ENCODE data around the gene UPK2. TPM values are rescaled to one million over a fixed set of nuclear protein-coding genes. Genes with fewer than 3 reads are reported as not detected.

The UPK2 gene
- total RNA-seq, 1 experiment from 2014 or later = not detected

- DNase-seq (ENCODE audit: low spot score) (no peak), ATAC-seq (no peak)
- ChIA-PET CTCF (interaction anchor here (2.5 kb wide), 1 partner anchor 23 kb away, joined by 5 read pairs; the partner anchor contains the start of gene UPK2), POLR2A (no interaction called here)
- Mint-ChIP-seq H3K27me3 (ENCODE audit: low read depth) (peaks cover 14% of the 10 kb centered on the region), H3K9me3 (no peaks in the 10 kb centered on the region), H3K4me3 (no peak overlapping the region), H3K4me1 (peaks cover 15% of the 10 kb centered on the region), H3K27ac (no peak overlapping the region; the same call in 1 of the 2 replicates), H3K36me3 (no peaks in the 10 kb centered on the region)
- TF ChIP-seq GABPB1 (CRISPR knock-in tag; IDR thresholded peaks at IDR 0.05) (no peak), GTF2I (CRISPR knock-in tag; conservative IDR thresholded peaks at IDR 0.05) (no peak), SOX15 (CRISPR knock-in tag; IDR thresholded peaks at IDR 0.05) (no peak), ATF1 (CRISPR knock-in tag; IDR thresholded peaks at IDR 0.05) (no peak), ZNF263 (CRISPR knock-in tag; IDR thresholded peaks at IDR 0.05; ENCODE audit: low read depth) (no peak), ZNF281 (CRISPR knock-in tag; IDR thresholded peaks at IDR 0.05) (no peak), GRHL2 (CRISPR knock-in tag; IDR thresholded peaks at IDR 0.05; ENCODE audit: insufficient replicate concordance, severe bottlenecking) (no peak), JAZF1 (CRISPR knock-in tag; IDR thresholded peaks at IDR 0.05) (no peak), ZNF416 (CRISPR knock-in tag; IDR thresholded peaks at IDR 0.05) (no peak), ESRRA (CRISPR knock-in tag; IDR thresholded peaks at IDR 0.05; ENCODE audit: borderline replicate concordance) (no peak)
- TF ChIP-seq, protein P1, sequence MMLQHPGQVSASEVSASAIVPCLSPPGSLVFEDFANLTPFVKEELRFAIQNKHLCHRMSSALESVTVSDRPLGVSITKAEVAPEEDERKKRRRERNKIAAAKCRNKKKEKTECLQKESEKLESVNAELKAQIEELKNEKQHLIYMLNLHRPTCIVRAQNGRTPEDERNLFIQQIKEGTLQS (CRISPR knock-in tag; conservative IDR thresholded peaks at IDR 0.05) = no peak
- TF ChIP-seq, protein P2, sequence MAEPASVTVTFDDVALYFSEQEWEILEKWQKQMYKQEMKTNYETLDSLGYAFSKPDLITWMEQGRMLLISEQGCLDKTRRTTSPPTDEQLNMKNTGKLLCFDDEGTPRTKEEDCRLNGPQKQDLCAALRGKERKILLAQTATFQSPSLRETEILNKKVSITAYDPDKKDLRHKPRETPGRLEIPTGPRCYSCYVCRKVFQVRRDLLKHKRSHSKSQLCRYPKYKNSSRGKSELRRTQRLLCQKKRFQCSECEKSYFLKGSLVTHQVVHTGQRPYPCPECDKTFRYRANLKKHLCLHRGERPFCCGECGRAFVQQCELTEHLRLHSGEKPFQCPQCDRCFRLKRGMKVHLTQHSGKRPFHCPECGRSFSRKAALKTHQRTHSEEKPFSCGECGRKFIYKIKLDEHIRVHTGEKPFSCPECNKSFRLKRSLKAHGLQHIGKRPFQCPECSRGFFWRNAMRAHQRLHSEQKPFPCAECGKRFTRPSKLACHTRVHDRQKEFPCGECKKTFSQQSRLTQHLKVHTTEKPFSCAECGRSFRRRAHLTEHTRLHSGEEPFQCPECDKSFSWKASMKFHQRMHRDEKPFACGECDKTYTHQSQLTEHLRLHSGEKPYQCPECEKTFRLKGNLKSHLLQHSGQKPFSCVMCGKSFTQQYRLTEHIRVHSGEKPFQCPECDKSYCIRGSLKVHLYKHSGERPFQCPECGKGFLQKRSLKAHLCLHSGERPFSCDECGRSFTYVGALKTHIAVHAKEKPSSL (CRISPR knock-in tag; conservative IDR thresholded peaks at IDR 0.05) = no peak
- TF ChIP-seq, protein P3, sequence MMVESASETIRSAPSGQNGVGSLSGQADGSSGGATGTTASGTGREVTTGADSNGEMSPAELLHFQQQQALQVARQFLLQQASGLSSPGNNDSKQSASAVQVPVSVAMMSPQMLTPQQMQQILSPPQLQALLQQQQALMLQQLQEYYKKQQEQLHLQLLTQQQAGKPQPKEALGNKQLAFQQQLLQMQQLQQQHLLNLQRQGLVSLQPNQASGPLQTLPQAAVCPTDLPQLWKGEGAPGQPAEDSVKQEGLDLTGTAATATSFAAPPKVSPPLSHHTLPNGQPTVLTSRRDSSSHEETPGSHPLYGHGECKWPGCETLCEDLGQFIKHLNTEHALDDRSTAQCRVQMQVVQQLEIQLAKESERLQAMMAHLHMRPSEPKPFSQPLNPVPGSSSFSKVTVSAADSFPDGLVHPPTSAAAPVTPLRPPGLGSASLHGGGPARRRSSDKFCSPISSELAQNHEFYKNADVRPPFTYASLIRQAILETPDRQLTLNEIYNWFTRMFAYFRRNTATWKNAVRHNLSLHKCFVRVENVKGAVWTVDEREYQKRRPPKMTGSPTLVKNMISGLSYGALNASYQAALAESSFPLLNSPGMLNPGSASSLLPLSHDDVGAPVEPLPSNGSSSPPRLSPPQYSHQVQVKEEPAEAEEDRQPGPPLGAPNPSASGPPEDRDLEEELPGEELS (CRISPR knock-in tag; IDR thresholded peaks at IDR 0.05) = no peak
Observed at GRCh38 chr11:118933486-118933885, 22.6 kb upstream of the UPK2 start.

- no peak overlapping the region for H3K4me3 Mint-ChIP-seq
- TF ChIP-seq ETV6 (CRISPR knock-in tag; IDR thresholded peaks at IDR 0.05) (no peak), SMAD4 (CRISPR knock-in tag; IDR thresholded peaks at IDR 0.05) (no peak), E2F1 (CRISPR knock-in tag; IDR thresholded peaks at IDR 0.05) (no peak)
- TF ChIP-seq, protein P4, sequence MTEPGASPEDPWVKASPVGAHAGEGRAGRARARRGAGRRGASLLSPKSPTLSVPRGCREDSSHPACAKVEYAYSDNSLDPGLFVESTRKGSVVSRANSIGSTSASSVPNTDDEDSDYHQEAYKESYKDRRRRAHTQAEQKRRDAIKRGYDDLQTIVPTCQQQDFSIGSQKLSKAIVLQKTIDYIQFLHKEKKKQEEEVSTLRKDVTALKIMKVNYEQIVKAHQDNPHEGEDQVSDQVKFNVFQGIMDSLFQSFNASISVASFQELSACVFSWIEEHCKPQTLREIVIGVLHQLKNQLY (CRISPR knock-in tag; IDR thresholded peaks at IDR 0.05) = no peak
- TF ChIP-seq, protein P2 (CRISPR knock-in tag; conservative IDR thresholded peaks at IDR 0.05) = no peak
- TF ChIP-seq, protein P5, sequence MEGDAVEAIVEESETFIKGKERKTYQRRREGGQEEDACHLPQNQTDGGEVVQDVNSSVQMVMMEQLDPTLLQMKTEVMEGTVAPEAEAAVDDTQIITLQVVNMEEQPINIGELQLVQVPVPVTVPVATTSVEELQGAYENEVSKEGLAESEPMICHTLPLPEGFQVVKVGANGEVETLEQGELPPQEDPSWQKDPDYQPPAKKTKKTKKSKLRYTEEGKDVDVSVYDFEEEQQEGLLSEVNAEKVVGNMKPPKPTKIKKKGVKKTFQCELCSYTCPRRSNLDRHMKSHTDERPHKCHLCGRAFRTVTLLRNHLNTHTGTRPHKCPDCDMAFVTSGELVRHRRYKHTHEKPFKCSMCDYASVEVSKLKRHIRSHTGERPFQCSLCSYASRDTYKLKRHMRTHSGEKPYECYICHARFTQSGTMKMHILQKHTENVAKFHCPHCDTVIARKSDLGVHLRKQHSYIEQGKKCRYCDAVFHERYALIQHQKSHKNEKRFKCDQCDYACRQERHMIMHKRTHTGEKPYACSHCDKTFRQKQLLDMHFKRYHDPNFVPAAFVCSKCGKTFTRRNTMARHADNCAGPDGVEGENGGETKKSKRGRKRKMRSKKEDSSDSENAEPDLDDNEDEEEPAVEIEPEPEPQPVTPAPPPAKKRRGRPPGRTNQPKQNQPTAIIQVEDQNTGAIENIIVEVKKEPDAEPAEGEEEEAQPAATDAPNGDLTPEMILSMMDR (IDR thresholded peaks at IDR 0.05) = no peak
- TF ChIP-seq, protein P3 (CRISPR knock-in tag; IDR thresholded peaks at IDR 0.05) = no peak
Observed at GRCh38 chr11:118935376-118935775, 20.7 kb upstream of the UPK2 start.

More at GRCh38 chr11:118935376-118935775, 20.7 kb upstream of the UPK2 start:
- no peak overlapping the region for H3K27ac Mint-ChIP-seq
- H3K9me3 Mint-ChIP-seq = no peaks in the 10 kb centered on the region
- peaks cover 32% of the 10 kb centered on the region for H3K4me1 Mint-ChIP-seq
- CTCF ChIA-PET = interaction anchor here (0.7 to 2.5 kb wide), 7 partner anchors 17 to 1452 kb away, joined by 3 to 5 read pairs (median 4); partner anchors contain the start of gene UPK2
- DNase-seq (ENCODE audit: low spot score) (no peak), ATAC-seq (no peak)
- no peaks in the 10 kb centered on the region for H3K36me3 Mint-ChIP-seq
- POLR2A ChIA-PET = no interaction called here
- peaks cover 24% of the 10 kb centered on the region for H3K27me3 Mint-ChIP-seq (ENCODE audit: low read depth)
